HG03342 (cell line): ENCODE results near the gene TOMM40.
"Not testable (repeated sequence)": the region's sequence is repeated elsewhere in the genome, so short reads cannot be mapped to it uniquely, and the experiment has no call there.

ENCODE experiments used
- ATAC-seq: cut with Tn5 transposase; IDR thresholded peaks from one replicate; pipeline ENCODE4 v1.9.1; 2021; ENCODE audit warnings: mild to moderate bottlenecking, moderate library complexity; ENCODE audit not compliant: unreplicated experiment

Gene TOMM40

GRCh38 chr19:44869733-44870470 is 21.2 kb upstream of the TOMM40 start:
- ATAC-seq: no peak

DNA sequence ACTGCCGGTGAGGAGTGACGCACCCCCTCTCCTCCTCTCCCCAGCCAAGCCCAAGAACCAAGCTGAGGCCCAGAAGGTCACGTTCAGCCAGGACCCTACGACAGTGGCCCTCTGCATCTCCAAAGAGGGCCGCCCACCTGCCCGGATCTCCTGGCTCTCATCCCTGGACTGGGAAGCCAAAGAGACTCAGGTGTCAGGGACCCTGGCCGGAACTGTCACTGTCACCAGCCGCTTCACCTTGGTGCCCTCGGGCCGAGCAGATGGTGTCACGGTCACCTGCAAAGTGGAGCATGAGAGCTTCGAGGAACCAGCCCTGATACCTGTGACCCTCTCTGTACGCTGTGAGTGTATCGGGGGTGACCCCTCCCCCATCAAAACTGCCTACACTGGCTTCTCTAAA is 19.2 kb upstream of the TOMM40 start:
- no peak for ATAC-seq

DNA sequence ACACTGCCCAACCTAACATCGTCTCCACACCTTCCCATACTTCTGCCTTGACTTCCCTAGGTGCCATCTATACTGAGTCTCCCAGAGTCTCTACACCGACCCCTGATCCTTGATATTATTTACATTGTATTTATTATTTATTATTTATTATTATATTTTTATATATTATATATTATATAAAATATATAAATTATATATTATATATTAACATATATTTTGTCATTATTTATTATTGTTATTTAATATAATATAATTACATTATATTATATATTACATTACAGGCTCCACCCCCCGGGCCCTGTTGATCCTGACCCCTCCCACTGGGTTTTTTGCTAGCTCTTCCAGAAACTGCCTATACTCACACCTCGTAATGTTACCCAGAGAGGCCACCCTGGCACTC is 18.4 kb upstream of the TOMM40 start:
- ATAC-seq: no peak

DNA sequence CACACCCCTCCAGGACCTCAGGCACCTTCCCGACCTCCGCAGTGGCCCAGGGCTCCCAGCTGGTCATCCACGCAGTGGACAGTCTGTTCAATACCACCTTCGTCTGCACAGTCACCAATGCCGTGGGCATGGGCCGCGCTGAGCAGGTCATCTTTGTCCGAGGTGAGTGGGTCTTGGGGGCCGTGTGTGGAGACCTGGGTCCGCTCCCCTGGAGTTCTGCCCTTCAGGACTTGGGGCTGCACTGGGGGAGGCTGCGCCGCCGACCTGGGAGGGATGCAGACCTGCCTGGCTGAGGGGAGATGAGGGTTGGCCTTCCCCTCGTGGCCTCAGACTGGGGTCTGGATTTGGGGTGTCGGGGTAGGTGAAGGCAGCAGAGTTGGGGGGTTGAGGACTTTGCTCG is 16.7 kb upstream of the TOMM40 start:
- no peak for ATAC-seq

- no peak for ATAC-seq
Observed at GRCh38 chr19:44875666-44876451, 15.2 kb upstream of the TOMM40 start.

- ATAC-seq: no peak
Observed at GRCh38 chr19:44876930-44877535, 14.0 kb upstream of the TOMM40 start.

- no peak for ATAC-seq
Observed at GRCh38 chr19:44878120-44878865, 12.8 kb upstream of the TOMM40 start.

DNA sequence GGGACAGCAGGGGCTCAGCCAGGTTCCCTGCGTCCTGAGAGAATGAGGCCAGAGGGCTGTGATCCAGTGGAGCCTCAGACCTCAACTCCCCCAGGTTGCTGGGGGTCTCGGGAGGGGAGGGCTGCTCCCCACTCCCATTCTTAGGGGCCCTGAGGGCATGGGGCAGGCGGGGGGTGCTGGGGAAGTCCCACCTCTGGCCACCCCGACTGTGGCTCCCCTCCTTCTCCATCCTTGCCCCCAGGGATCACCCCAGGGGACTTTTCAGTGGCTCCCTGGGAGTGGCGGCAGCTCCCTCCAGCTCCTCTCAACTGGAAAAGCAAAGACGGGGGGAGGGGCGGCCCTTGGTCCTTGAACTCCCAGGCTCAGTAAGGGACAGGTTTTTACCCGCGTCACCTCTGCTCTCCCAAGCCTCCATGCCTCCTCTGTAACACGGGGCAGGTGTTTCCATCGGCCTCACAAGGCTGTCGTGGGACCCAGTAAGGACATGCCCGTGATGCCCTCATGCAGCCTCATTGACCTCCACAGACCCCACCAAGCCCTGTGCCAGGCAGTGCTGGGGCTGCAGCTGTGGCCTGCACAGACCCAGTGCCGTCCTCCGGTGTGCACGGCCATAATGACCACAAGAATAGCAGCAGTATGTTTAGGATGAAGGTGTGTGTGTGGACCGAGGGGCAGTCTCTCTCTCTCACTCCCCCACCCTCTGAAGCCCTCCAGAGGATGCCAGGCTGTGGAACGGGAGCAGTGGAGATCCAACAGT is 11.6 kb upstream of the TOMM40 start:
- no peak for ATAC-seq

- no peak for ATAC-seq
Observed at GRCh38 chr19:44882063-44882462, 9.0 kb upstream of the TOMM40 start.

DNA sequence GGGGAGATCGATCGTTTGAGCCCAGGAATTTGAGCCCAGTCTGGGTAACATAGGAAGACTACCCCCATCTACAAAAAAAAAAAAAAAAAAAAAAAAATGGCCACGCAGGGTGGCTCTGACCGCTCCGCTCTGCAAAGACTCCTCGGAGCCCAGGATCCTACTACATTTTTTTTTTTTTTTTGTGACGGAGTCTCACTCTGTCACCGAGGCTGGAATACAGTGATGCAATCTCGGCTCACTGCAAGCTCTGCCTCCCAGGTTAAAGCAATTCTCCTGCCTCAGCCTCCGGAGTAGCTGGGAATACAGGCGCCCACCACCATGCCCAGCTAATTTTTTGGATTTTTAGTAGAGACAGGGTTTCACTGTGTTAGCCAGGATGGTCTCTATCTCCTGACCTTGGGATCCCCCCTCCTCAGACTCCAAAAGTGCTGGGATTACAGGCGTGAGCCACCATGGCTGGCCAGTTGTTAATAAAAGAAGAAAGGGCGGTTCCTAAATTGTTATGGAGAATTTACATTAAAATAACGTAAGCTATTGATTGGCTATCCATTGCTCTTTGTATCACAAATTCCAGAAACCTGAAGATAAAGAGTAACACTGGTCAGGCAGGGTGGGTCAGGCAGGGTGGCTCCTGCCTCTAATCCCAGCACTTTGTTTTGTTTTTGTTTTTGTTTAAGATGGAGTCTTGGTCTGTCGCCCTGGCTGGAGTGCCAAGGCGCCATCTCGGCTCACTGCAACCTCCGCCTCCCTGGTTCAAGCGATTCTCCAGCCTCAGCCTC is 8.2 kb upstream of the TOMM40 start:
- ATAC-seq: not testable (repeated sequence)

GRCh38 chr19:44883922-44884321 is 7.1 kb upstream of the TOMM40 start:
- no peak for ATAC-seq

DNA sequence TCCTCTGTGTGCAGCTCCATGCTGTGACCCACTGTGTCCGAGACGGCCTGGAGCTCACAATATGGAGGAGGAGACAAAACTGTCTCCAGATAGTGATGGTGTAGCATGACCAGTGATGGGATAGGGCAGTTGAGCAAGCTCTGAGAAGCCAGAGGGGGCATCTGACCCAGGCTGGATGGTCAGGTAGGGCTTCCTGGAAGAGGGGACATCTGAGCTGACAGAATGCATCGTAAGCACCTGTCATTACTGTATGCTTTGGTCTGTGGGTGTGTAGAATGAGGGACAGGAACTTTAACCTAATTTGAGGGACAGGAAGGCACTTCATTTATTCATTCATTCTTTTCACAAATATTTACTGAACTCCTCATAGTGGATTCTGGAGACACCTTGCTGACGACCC is 6.5 kb upstream of the TOMM40 start:
- no peak for ATAC-seq

DNA sequence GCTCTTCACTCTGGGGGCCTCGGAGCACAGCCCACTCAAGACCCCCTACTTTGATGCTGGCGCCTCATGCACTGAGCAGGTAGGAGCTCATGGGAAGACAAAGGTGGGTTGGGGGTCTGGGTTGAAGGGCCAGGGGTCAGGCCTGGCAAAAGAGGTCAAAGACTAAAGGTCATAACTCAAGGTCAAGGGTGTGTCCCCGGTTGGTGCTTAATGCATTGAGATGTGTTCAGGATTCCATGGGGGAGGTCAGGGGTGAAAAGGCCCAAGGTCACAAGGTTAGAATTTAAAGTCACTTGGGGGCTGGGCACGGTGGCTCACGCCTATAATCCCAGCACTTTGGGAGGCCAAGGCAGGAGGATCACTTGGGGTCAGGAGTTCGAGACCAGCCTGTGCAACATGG is 4.9 kb upstream of the TOMM40 start:
- no peak for ATAC-seq

DNA sequence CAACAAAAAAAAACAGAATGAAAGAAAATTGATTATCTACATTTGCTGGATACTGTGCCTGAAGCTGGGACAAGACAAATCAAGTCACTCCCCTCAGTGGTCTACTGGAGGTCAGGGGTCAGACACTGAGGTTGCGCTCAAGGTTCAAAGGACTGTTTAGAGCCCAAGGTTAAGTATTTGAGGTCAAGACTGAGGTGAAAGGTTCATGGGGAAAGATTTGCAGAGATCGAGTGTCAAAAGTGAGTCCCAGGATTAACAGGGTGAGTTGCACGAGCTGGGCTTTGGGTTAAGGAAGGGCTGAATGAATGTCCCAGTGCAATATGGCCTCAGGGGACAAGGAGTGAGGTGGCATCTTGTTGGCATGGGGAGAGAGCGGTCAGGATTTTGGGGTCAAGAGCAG is 3.4 kb upstream of the TOMM40 start:
- ATAC-seq: no peak

DNA sequence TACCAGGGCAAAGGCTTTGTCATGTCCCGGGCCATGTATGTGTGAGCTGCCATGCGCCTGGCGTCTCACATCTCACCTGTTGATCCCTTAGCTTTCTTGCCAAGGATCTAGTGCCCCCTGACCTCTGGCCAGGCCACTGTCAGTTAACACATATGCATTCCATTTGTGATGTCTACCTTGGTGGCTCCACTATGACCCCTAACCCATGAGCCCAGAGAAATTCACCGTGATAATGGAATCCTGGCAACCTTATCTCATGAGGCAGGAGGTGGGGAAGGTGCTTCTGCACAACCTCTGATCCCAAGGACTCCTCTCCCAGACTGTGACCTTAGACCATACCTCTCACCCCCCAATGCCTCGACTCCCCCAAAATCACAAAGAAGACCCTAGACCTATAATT is 2.7 kb upstream of the TOMM40 start:
- not testable (repeated sequence) for ATAC-seq

DNA sequence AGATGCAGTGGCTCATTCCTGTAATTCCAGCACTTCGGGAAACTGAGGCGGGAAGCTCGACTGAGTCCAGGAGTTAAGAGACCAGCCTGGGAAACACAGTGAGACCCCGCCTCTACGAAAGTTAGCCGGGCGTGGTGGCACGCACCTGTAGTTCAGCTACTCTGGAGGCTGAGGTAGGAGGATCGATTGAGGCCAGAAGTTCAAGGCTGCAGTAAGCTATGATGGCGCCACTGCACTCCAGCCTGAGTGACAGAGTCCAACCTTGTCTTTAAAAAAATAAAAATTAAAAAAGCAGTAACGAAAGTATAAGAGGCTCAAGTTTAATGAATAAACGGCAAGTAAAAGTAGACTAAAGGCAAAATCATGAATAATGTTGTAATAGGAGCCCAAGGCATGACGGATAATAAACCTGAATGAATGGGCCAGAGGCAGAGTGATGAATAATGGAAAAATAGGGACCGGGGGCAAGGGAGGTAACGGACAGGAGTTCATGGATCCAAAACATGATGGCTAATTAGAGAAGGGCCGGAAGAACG is 1.2 kb upstream of the TOMM40 start:
- ATAC-seq: no peak

- ATAC-seq: peak; percentile 77
Observed at GRCh38 chr19:44890366-44891015, 563 bp upstream of the TOMM40 start.

- no peak for ATAC-seq
Observed at GRCh38 chr19:44892932-44893331, 1.9 kb downstream of the TOMM40 start.
